Mucosa of rectum (tissue), 2 donors: Measurements from ENCODE around the gene SMIM8.

Experiments used
- H3K27ac ChIP-seq, 2 donors: one replicate each; pipeline ENCODE4 v1.7.0; 2013; ENCODE audit warnings: inconsistent platforms in 2 of 2, low read depth in 2 of 2, low read length in 2 of 2
- H3K27me3 ChIP-seq, 2 donors: one replicate each; pipeline ENCODE4 v1.7.0; 2013; ENCODE audit warnings: low read length in 2 of 2; ENCODE audit not compliant: control insufficient read depth in 2 of 2, insufficient read depth in 2 of 2
- H3K36me3 ChIP-seq, 2 donors: one replicate each; pipeline ENCODE4 v1.7.0; 2013; ENCODE audit warnings: low read length in 2 of 2; ENCODE audit not compliant: control insufficient read depth in 2 of 2, insufficient read depth in 2 of 2
- H3K4me1 ChIP-seq, 2 donors: one replicate each; pipeline ENCODE4 v1.7.0; 2013; ENCODE audit warnings: low read length in 2 of 2, mild to moderate bottlenecking in 1 of 2; ENCODE audit not compliant: control insufficient read depth in 2 of 2, insufficient read depth in 2 of 2
- H3K4me3 ChIP-seq, 2 donors: one replicate each; pipeline ENCODE4 v1.7.0; 2013; ENCODE audit warnings: low read length in 2 of 2
- H3K9ac ChIP-seq, 2 donors: one replicate each; pipeline ENCODE4 v1.7.0; 2013; ENCODE audit warnings: low read length in 2 of 2, low read depth in 1 of 2, mild to moderate bottlenecking in 1 of 2
- H3K9me3 ChIP-seq, 2 donors: one replicate each; pipeline ENCODE4 v1.7.0; 2013; ENCODE audit warnings: low read length in 2 of 2; ENCODE audit not compliant: control insufficient read depth in 2 of 2
- donor health status: healthy.
- donor health status: Normal muscosa, but diverticular disease.

The SMIM8 gene

DNA sequence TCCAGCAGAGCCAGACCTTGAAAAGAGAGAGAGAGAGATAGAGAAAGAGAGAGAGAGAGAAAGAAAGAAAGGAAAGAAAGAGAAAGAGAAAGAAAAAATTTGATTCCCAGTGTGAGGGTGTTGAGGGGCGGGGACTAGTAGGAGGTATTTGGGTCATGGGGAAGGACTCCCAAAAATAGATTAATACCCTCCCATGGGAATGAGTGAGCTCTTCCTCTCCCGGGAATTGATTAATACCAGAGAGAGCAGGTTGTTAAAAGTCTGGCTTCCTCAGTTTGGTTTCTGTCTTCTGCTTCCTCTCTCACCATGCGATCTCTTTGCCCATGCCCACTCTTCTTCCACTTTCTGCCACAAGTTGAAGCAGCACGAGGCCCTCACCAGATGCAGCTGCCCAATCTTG, 56.6 kb downstream of the SMIM8 start:
- H3K36me3 ChIP-seq: no peaks in the 10 kb centered on the region
- H3K4me1 ChIP-seq: no peaks in the 10 kb centered on the region
- H3K9me3 ChIP-seq: no peaks in the 10 kb centered on the region
- H3K9ac ChIP-seq: no peak overlapping the region
- no peak overlapping the region for H3K4me3 ChIP-seq
- no peaks in the 10 kb centered on the region for H3K27me3 ChIP-seq
- no peak overlapping the region for H3K27ac ChIP-seq

DNA sequence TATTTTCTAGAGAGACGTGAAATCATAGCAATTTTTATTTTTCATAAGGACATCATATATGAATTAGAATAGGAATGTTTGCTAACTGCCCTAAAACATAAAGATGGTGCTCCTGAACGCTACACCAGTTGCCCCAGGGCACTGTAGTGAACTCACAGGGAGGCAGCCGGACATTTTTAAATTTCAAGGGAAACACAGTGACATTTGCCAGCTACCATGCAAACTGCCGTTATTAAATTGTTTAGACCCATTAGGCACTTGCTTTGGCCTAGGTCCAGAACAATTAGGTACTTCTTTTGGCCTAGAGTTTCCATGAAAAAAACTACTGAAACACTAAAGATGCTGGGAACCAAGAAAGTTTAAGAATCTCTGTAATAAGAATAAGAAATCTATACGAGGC, 60.5 kb downstream of the SMIM8 start:
- H3K4me3 ChIP-seq: no peak overlapping the region
- H3K4me1 ChIP-seq: no peaks in the 10 kb centered on the region
- H3K9ac ChIP-seq: no peak overlapping the region
- no peak overlapping the region for H3K27ac ChIP-seq
- H3K27me3 ChIP-seq: no peaks in the 10 kb centered on the region
- no peaks in the 10 kb centered on the region for H3K9me3 ChIP-seq
- no peaks in the 10 kb centered on the region for H3K36me3 ChIP-seq

DNA sequence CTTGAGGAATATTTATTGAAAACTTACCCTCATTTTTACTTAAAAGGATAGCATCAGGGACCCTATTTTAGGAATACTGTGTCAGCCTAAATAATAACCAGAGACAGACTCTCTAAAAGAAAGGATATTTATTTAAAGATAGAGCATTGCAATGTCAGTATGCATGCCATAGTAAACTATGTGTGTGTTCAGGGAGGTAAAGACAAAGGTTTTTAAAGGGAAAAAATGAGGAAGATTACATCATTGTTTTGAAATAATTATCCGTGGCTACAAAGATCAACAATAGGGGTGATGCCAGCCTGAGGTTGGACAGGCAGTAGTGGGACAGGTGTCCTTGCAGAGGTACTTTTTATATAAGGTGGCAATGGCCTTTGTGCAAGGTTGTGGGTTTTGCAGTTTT, 61.6 kb downstream of the SMIM8 start:
- no peaks in the 10 kb centered on the region for H3K27me3 ChIP-seq
- H3K9ac ChIP-seq: no peak overlapping the region
- H3K4me3 ChIP-seq: no peak overlapping the region
- no peaks in the 10 kb centered on the region for H3K4me1 ChIP-seq
- no peaks in the 10 kb centered on the region for H3K36me3 ChIP-seq
- no peak overlapping the region for H3K27ac ChIP-seq
- no peaks in the 10 kb centered on the region for H3K9me3 ChIP-seq

DNA sequence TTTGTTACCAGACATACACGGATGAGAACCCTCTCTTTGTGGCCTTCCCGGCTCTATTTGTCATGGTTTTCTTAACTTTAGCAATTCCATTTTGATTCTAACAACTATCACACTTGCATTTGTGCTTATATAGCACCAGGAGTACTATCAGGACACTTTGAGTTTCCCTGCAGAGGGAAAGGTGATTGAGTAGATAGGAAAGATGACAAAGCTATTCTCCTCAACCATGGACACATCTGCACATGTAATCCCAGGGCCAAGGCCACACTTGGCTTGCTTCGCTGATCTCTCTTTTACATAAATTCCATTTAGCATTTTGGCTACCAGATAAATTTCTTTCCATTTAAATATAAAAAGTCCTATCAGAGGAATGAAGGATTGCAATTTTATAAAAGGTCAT, 62.1 kb downstream of the SMIM8 start:
- no peak overlapping the region for H3K9ac ChIP-seq
- H3K27ac ChIP-seq: no peak overlapping the region
- no peaks in the 10 kb centered on the region for H3K4me1 ChIP-seq
- no peak overlapping the region for H3K4me3 ChIP-seq
- H3K36me3 ChIP-seq: no peaks in the 10 kb centered on the region
- H3K9me3 ChIP-seq: no peaks in the 10 kb centered on the region
- H3K27me3 ChIP-seq: no peaks in the 10 kb centered on the region

DNA sequence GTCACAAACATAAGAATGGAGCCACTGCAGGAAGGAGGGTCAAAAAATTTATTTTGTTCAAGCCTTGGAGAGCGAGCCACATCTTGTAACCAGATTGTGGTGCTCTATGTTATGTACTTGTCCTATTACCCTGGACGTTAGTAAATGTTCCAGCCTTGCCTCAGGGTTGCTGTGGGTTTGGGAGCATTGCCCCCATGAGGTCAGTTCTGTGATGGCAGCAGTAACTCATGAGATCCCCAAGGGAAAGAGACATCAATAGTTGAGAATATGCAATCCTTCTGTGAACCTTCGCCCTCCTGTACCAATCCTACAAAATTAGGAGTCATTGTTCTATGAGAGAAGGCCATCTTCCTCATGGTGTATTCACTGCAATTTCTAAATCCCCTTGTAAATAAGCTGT, 68.9 kb downstream of the SMIM8 start:
- Histone ChIP-seq H3K4me1 (no peaks in the 10 kb centered on the region), H3K27me3 (no peaks in the 10 kb centered on the region), H3K4me3 (no peak overlapping the region), H3K27ac (no peak overlapping the region), H3K9ac (no peak overlapping the region), H3K9me3 (no peaks in the 10 kb centered on the region), H3K36me3 (no peaks in the 10 kb centered on the region)
